ENCODE data around the gene PKM.

PKM gene

GRCh38 chr15:72200395-72201237 is 30.4 kb downstream of the PKM start:
- DNase-seq (ENCODE audit: low spot score), result no peak

- peak; percentile 73 for DNase-seq (ENCODE audit: low spot score)
These were observed 31.2 kb downstream of the PKM start for GRCh38 chr15:72199721-72200212.

GRCh38 chr15:72199205-72199515 is 31.8 kb downstream of the PKM start:
- DNase-seq (ENCODE audit: low spot score), result no peak

- DNase-seq (ENCODE audit: low spot score), result no peak
These were observed 32.4 kb downstream of the PKM start for GRCh38 chr15:72198356-72199204.

- no peak for DNase-seq (ENCODE audit: low spot score)
These were observed 33.3 kb downstream of the PKM start, which contains the start of gene GRAMD2A for GRCh38 chr15:72197460-72198355. TSS of gene GRAMD2A (minus strand) at chr15:72197787.

GRCh38 chr15:72197041-72197459 is 33.9 kb downstream of the PKM start:
- DNase-seq (ENCODE audit: low spot score), result no peak

GRCh38 chr15:72196409-72197040 is 34.5 kb downstream of the PKM start:
- no peak for DNase-seq (ENCODE audit: low spot score)

GRCh38 chr15:72195101-72195511 is 35.9 kb downstream of the PKM start:
- no peak for DNase-seq (ENCODE audit: low spot score)

- no peak for DNase-seq (ENCODE audit: low spot score)
These were observed 37.1 kb downstream of the PKM start for GRCh38 chr15:72193836-72194396.

GRCh38 chr15:72192416-72192815 is 38.6 kb downstream of the PKM start:
- DNase-seq (ENCODE audit: low spot score), result no peak

- DNase-seq (ENCODE audit: low spot score), result no peak
These were observed 41.6 kb downstream of the PKM start for GRCh38 chr15:72189250-72189902.

- peak; percentile 79 for DNase-seq (ENCODE audit: low spot score)
These were observed 46.7 kb downstream of the PKM start for GRCh38 chr15:72184165-72184811.

- DNase-seq (ENCODE audit: low spot score), result no peak
These were observed 47.2 kb downstream of the PKM start for GRCh38 chr15:72183781-72184164.

- no peak for DNase-seq (ENCODE audit: low spot score)
These were observed 48.3 kb downstream of the PKM start for GRCh38 chr15:72182673-72183072.

- no peak for DNase-seq (ENCODE audit: low spot score)
These were observed 48.7 kb downstream of the PKM start for GRCh38 chr15:72182244-72182643.

GRCh38 chr15:72180761-72181324 is 50.1 kb downstream of the PKM start:
- DNase-seq (ENCODE audit: low spot score), result no peak

- no peak for DNase-seq (ENCODE audit: low spot score)
These were observed 50.9 kb downstream of the PKM start for GRCh38 chr15:72179950-72180581.

GRCh38 chr15:72178976-72179585 is 51.9 kb downstream of the PKM start:
- no peak for DNase-seq (ENCODE audit: low spot score)

GRCh38 chr15:72176743-72177142 is 54.2 kb downstream of the PKM start:
- no peak for DNase-seq (ENCODE audit: low spot score)

Measured in LoVo (cell line).